ENCODE results near the gene SLC35D1. TPM values are rescaled to one million over a fixed set of nuclear protein-coding genes. Genes with fewer than 3 reads are reported as not detected.

The SLC35D1 gene
- total RNA-seq, 1 experiment from 2014 or later = 3.8 TPM

GRCh38 chr1:67078291-67078690, 24.3 kb upstream of the SLC35D1 start:
- no peak for DNase-seq

More at GRCh38 chr1:67078291-67078690, 24.3 kb upstream of the SLC35D1 start:
- Mint-ChIP-seq H3K27me3 (ENCODE audit: low read depth) (no peaks in the 10 kb centered on the region; the same call in 1 of the 2 replicates), H3K4me3 (no peak overlapping the region), H3K9me3 (peaks cover 2 to 4% of the 10 kb centered on the region in 2 experiments; a peak in 2 of 5 replicates), H3K36me3 (ENCODE audit: insufficient read depth in 1 of 3, low read depth in 3 of 3) (peaks cover 0 to 5% (median 0%) of the 10 kb centered on the region in 3 experiments; a peak in 2 of 7 replicates), H3K4me1 (no peaks in the 10 kb centered on the region), H3K27ac (no peak overlapping the region)
- Histone ChIP-seq H3K9ac (ENCODE audit: extremely low read depth, insufficient read length, low read length) (no peak overlapping the region), H3T11ph (ENCODE audit: low read length) (no peak overlapping the region), H3K27ac (ENCODE audit: insufficient read length, low read depth, low read length) (no peak overlapping the region), H3K4me1 (ENCODE audit: insufficient read depth, low read length) (no peaks in the 10 kb centered on the region), H4K91ac (ENCODE audit: insufficient read length, low read depth, low read length) (no peak overlapping the region), H2BK20ac (ENCODE audit: low read depth, low read length, poor library complexity, severe bottlenecking) (no peak overlapping the region), H3K23ac (ENCODE audit: insufficient read length, low read depth, low read length) (no peak overlapping the region), H2BK5ac (ENCODE audit: insufficient read length, low read length) (no peak overlapping the region), H3K23me2 (ENCODE audit: insufficient read length, low read depth, low read length, poor library complexity, severe bottlenecking) (no peaks in the 10 kb centered on the region), H2BK12ac (ENCODE audit: insufficient read length, low read depth, low read length) (no peak overlapping the region), H2AFZ (ENCODE audit: low read length) (no peak overlapping the region), H3K79me2 (ENCODE audit: insufficient read depth, low read length) (no peaks in the 10 kb centered on the region), H3K9me3 (ENCODE audit: control insufficient read depth, low read depth, low read length) (no peaks in the 10 kb centered on the region), H3K56ac (ENCODE audit: insufficient read length, low read depth, low read length) (no peak overlapping the region), H4K20me1 (ENCODE audit: control insufficient read depth, insufficient read depth, insufficient read length) (no peaks in the 10 kb centered on the region), H3K27me3 (ENCODE audit: insufficient read depth, low read length) (no peaks in the 10 kb centered on the region), H4K8ac (replicated peaks; ENCODE audit: insufficient read length, low read depth, low read length) (no peak overlapping the region), H3K4ac (ENCODE audit: low read depth, low read length) (no peak overlapping the region), H3K79me1 (ENCODE audit: insufficient read depth, low read depth, low read length, poor library complexity, severe bottlenecking) (no peaks in the 10 kb centered on the region), H2AK5ac (ENCODE audit: insufficient read length, low read length) (no peak overlapping the region), H2BK120ac (ENCODE audit: low read depth, low read length, poor library complexity, severe bottlenecking) (no peak overlapping the region), H4K5ac (ENCODE audit: insufficient read length, low read depth, low read length) (no peak overlapping the region), H2BK15ac (ENCODE audit: low read depth, low read length) (no peak overlapping the region), H3K18ac (ENCODE audit: insufficient read length, low read depth, low read length) (no peak overlapping the region), H3K14ac (ENCODE audit: insufficient read depth, low read length) (no peak overlapping the region), H3K4me2 (ENCODE audit: insufficient read depth, insufficient read length, low read length) (no peak overlapping the region)
- no peak for TF ChIP-seq CTCF (conservative IDR thresholded peaks at IDR 0.05)
- WGBS (ENCODE audit: extremely low coverage, insufficient read length, low lambda C conversion rate) = no CpG with 5 or more reads among the region's 3 CpGs
